GM12878 (cell line): ENCODE measurements around the gene HIC1. TPM values are rescaled to one million over a fixed set of nuclear protein-coding genes. Genes with fewer than 3 reads are reported as not detected.

Source experiments
- ATAC-seq: fragments of 200-7000 bp; cut with Tn5 transposase; 3 replicates; pipeline ENCODE4 v1.9.1; 2020; ENCODE audit warnings: mild to moderate bottlenecking, moderate library complexity
- BruUV-seq: library from RNA; stranded (reverse); fragments of 400-500 nt; replicated peaks from 2 replicates; lab custom pipeline; 2021; lab: Mats Ljungman, UMichigan
- CTCF ChIA-PET: fragments of 300-600 bp; sonication (Branson Sonifier 250); formaldehyde crosslinking; extraction: SDS; loops from one replicate; lab custom pipeline; 2021; ENCODE audit warnings: inconsistent platforms; lab: Yijun Ruan, JAX
- POLR2A ChIA-PET: fragments of 350-600 bp; formaldehyde crosslinking; extraction: SDS; loops from one replicate; lab custom pipeline; 2021; ENCODE audit warnings: inconsistent platforms; lab: Charles Lee
- RAD21 ChIA-PET: fragments of 300-600 bp; sonication (Branson Sonifier 250); formaldehyde crosslinking; loops from one replicate; lab custom pipeline; 2023; ENCODE audit warnings: antibody characterized with exemption; ENCODE audit not compliant: unreplicated experiment; lab: Charles Lee
- SMC1A ChIA-PET: fragments of 300-600 bp; sonication (Branson Sonifier 250); formaldehyde crosslinking; loops from one replicate; lab custom pipeline; 2023; ENCODE audit not compliant: unreplicated experiment, uncharacterized antibody; lab: Charles Lee
- DNase-seq: peaks from one replicate; pipeline ENCODE4 v3.0.0-alpha.2; 2011; ENCODE audit warnings: low read depth, low spot score
- FAIRE-seq: peaks from 3 replicates; lab custom pipeline; 2011; peaks lifted over from hg19 to GRCh38; lab: Jason Lieb, UNC
- H2AFZ ChIP-seq: 2 replicates; pipeline ENCODE4 v1.6.0; 2011; ENCODE audit warnings: low read depth, low read length, control low read depth; ENCODE audit not compliant: control insufficient read depth
- H3K27ac ChIP-seq: 2 replicates; pipeline ENCODE4 v1.5.1; 2011; ENCODE audit warnings: control low read depth; ENCODE audit not compliant: control insufficient read depth, insufficient read depth
- H3K27me3 ChIP-seq, 2 experiments: replicated peaks in 1 of 2; 2 replicates each; pipeline versions ENCODE4 v1.6.0 to v1.6.1; 2011; ENCODE audit warnings: low read length in 1 of 2; ENCODE audit not compliant: control insufficient read depth in 2 of 2, insufficient read depth in 2 of 2
- H3K36me3 ChIP-seq, 2 experiments: 2 replicates each; pipeline ENCODE4 v1.5.1; 2011; ENCODE audit warnings: low read length in 1 of 2; ENCODE audit not compliant: control insufficient read depth in 2 of 2, insufficient read depth in 2 of 2
- H3K4me1 ChIP-seq: 2 replicates; pipeline ENCODE4 v1.6.1; 2011; ENCODE audit warnings: mild to moderate bottlenecking, low read length, moderate library complexity, mixed read lengths; ENCODE audit not compliant: control insufficient read depth, insufficient read depth
- H3K4me2 ChIP-seq: 2 replicates; pipeline ENCODE4 v1.6.0; 2011; ENCODE audit warnings: control low read depth; ENCODE audit not compliant: control insufficient read depth, insufficient read depth
- H3K4me3 ChIP-seq: fragments of 200-600 bp; sonication (generic); 2 replicates; pipeline ENCODE4 v1.5.1; 2016
- H3K79me2 ChIP-seq: 2 replicates; pipeline ENCODE4 v1.6.0; 2011; ENCODE audit warnings: low read length; ENCODE audit not compliant: control insufficient read depth, insufficient read depth
- H3K9ac ChIP-seq: 2 replicates; pipeline ENCODE4 v1.8.0; 2011; ENCODE audit warnings: low read length, control low read depth, mixed read lengths; ENCODE audit not compliant: control insufficient read depth, insufficient read depth
- H3K9me3 ChIP-seq: replicated peaks from 3 replicates; pipeline ENCODE4 v1.5.1; 2011; ENCODE audit warnings: mild to moderate bottlenecking, low read length; ENCODE audit not compliant: control insufficient read depth, insufficient read depth
- H4K20me1 ChIP-seq: 2 replicates; pipeline ENCODE4 v1.6.0; 2011; ENCODE audit not compliant: control insufficient read depth, insufficient read depth
- MTA3 ChIP-seq: IDR thresholded peaks from 2 replicates; pipeline ENCODE4 v1.6.1; 2012; ENCODE audit warnings: low read length, inconsistent platforms, borderline replicate concordance
- POLR2A ChIP-seq: IDR thresholded peaks from 2 replicates; pipeline ENCODE4 v1.6.1; 2011; ENCODE audit warnings: low read depth, mild to moderate bottlenecking, low read length
- PRDM15 ChIP-seq: fragments of 450-650 bp; formaldehyde crosslinking; IDR thresholded peaks from 2 replicates; pipeline ENCODE4 v1.4.0; 2020; ENCODE audit warnings: mild to moderate bottlenecking, moderate library complexity
- TCF3 ChIP-seq: IDR thresholded peaks from 2 replicates; pipeline ENCODE4 v1.6.1; 2012; ENCODE audit warnings: low read depth, mild to moderate bottlenecking, low read length, borderline replicate concordance; ENCODE audit not compliant: insufficient read depth
- ZNF384 ChIP-seq: IDR thresholded peaks from 2 replicates; pipeline ENCODE4 v1.6.1; 2012; ENCODE audit warnings: low read depth, mild to moderate bottlenecking, low read length, improper control_type of control experiment, borderline replicate concordance
- WGBS: methylation state at CpG from one replicate; pipeline ENCODE4 v1.1.6; 2016; ENCODE audit warnings: low lambda C conversion rate; ENCODE audit not compliant: insufficient replicate concordance, insufficient coverage; ENCODE audit errors: missing lambda C conversion rate; 5-methylcytosine and 5-hydroxymethylcytosine counted together
- in situ Hi-C: fragments of 300-500 bp; cut with MboI; formaldehyde crosslinking; loops from 9 replicates; pipeline ENCODE4 v1.14.3; 2018; ENCODE audit warnings: mixed read lengths
- intact Hi-C: fragments of 100-400 bp; cut with micrococcal nuclease; formaldehyde crosslinking; loops from one replicate; pipeline ENCODE4 v1.14.2; 2022; ENCODE audit not compliant: unreplicated experiment
- polyA plus RNA-seq, 11 experiments: library from polyadenylated mRNA; depleted of rRNA in 4 of 11; unstranded in 6 of 11; stranded (reverse) in 5 of 11; fragments of >200 nt; fragmentation: Nextera tagmentation in 4 of 11; fragmentation: Illumina TruSeq in 1 of 11; extraction: Ambion mirVana in 4 of 11; extraction: Trizol in 1 of 11; gene quantifications; 1 replicate in 1 of 11; 2 replicates in 10 of 11; pipeline versions ENCODE4 v1.2.1 to v1.2.3, GENCODE V29; 2011 to 2016; ENCODE audit warnings: inconsistent platforms in 2 of 11, missing spikeins in 2 of 11, low read depth in 1 of 11
- total RNA-seq, 4 experiments: library from RNA; depleted of rRNA in 3 of 4; stranded (reverse); fragments of >200 nt in 3 of 4; fragmentation: Illumina TruSeq in 1 of 4; extraction: Trizol in 1 of 4; gene quantifications; 2 replicates each; pipeline versions ENCODE4 v1.2.1 to v1.2.3, GENCODE V29; 2013 to 2021

The HIC1 gene
- total and polyA plus RNA-seq, 10 of the 15 experiments (the other 5 are each of a cell fraction or from before 2014, with no cell fraction given): 0.11 to 61.1 (median 4.9) TPM

- intact Hi-C loops: no loop called here
- CTCF ChIA-PET: no interaction called here
- no peak for DNase-seq
- Histone ChIP-seq H3K9ac (no peak overlapping the region), H3K4me3 (no peak overlapping the region), H3K27ac (no peak overlapping the region), H3K79me2 (peaks cover 2% of the 10 kb centered on the region), H3K27me3 (no peaks in the 10 kb centered on the region), H3K4me1 (peaks cover 10% of the 10 kb centered on the region; the same call in 1 of the 2 replicates), H3K4me2 (no peak overlapping the region), H4K20me1 (no peaks in the 10 kb centered on the region), H2AFZ (no peak overlapping the region), H3K36me3 (peaks cover 5 to 9% of the 10 kb centered on the region in 2 experiments; a peak in 3 of 4 replicates), H3K9me3 (no peaks in the 10 kb centered on the region)
- 95% methylated on average over 10 of the region's 10 CpGs for WGBS
- TF ChIP-seq ZNF384 (no peak), TCF3 (no peak)
- no TSS peak for BruUV-seq
- in situ Hi-C loops: no loop called here
- POLR2A ChIA-PET: no interaction called here
- no peak for ATAC-seq
- SMC1A ChIA-PET: no interaction called here
- no peak for FAIRE-seq
- RAD21 ChIA-PET: no interaction called here
Observed at GRCh38 chr17:2037155-2037554, 17.7 kb upstream of the HIC1 start.

- H3K79me2 ChIP-seq: peaks cover 13% of the 10 kb centered on the region
- H3K27me3 ChIP-seq: no peaks in the 10 kb centered on the region
- peaks cover 16% of the 10 kb centered on the region for H3K4me1 ChIP-seq
- intact Hi-C loops: loop anchor here (5.0 kb wide), 1 partner anchor 318 kb away; the partner anchor contains the start of gene WDR81
- H4K20me1 ChIP-seq: no peaks in the 10 kb centered on the region
- no peak overlapping the region for H3K4me2 ChIP-seq
- no peak overlapping the region for H3K4me3 ChIP-seq
- ChIA-PET CTCF (interaction anchor here (0.9 to 1.6 kb wide), 5 partner anchors 9 to 323 kb away, joined by 3 to 5 read pairs (median 3); no protein-coding TSS in a partner anchor), RAD21 (interaction anchor here (1.3 kb wide), 2 partner anchors 9 to 204 kb away, joined by 3 read pairs; no protein-coding TSS in a partner anchor), POLR2A (no interaction called here), SMC1A (interaction anchor here (1.2 kb wide), 1 partner anchor 136 kb away, joined by 4 read pairs; no protein-coding TSS in a partner anchor)
- no TSS peak for BruUV-seq
- H3K9ac ChIP-seq: no peak overlapping the region
- H2AFZ ChIP-seq: no peak overlapping the region
- peaks cover 5 to 9% of the 10 kb centered on the region in 2 experiments for H3K36me3 ChIP-seq
- no peak for ATAC-seq
- H3K9me3 ChIP-seq: no peaks in the 10 kb centered on the region
- DNase-seq: no peak
- no peak for FAIRE-seq
- TF ChIP-seq PRDM15 (CRISPR knock-in tag) (no peak), POLR2A (0 out of 2 replicates have a peak, but pooled peaks have one; percentile 14), MTA3 (peak; percentile 26; the same call in 1 of the 2 replicates)
- TF ChIP-seq, all 136 proteins: peak for 2
- in situ Hi-C loops: no loop called here
- WGBS: 58% methylated on average over 7 of the region's 7 CpGs
- H3K27ac ChIP-seq: no peak overlapping the region
Observed at GRCh38 chr17:2040219-2040827, 14.6 kb upstream of the HIC1 start.
